ENCODE measurements around the gene MMP11. TPM values are rescaled to one million over a fixed set of nuclear protein-coding genes. Genes with fewer than 3 reads are reported as not detected.

Gene MMP11
- total RNA-seq, 2 donors from 2014 or later, result 0.50 TPM; not detected in 1

DNA sequence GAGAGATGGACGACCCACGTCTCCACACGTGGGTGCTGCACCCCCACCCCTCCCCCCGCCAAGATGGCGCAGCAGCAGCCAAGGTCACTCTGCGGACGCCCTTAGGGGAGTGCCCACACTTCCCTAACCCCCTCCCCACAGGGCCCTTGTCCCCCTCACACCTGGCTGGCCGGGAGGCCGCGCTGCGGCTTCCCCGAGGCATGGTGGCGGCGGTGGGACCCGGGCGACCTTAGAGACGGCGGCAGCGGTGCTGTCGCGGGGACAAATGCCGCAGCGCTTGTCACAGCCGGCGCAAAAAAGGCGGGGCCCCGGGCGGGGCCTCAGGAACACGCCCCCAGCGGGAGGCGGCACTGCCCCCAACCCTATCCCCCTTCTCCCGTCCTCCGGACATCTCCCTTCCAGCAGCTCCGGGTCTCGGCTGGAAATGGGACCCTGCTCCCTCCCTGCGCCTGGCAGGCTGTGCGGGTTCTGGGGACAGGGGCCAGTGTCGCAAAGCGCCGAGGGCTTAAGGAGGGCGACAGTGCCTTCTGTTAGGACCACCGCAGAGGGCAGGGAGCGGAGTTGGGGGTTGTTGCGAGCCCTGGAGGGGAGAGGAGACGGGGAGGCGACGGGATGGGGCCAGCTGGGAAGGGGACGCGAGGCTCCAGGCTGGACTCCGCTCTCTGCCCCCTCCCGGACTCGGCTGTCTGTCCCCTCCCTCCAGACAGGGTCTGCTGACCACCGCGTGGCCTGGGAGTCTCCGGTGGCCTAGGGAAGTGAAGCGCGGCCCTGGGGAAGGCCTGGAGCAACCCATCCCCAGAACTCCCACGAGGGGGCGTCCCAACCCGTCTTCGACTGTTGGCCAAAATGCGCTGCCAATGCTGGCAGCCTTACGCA lies 4.7 kb upstream of the MMP11 start, which contains the start of gene CHCHD10:
Gene CHCHD10, minus strand, starts transcription at position 300 of the 876 bp plus-strand sequence. Its CDS starts 98 bp downstream, at position 202.
- Mint-ChIP-seq H3K4me1 (ENCODE audit: low read depth in 2 of 2) (peaks cover 8 to 22% of the 10 kb centered on the region in 2 donors), H3K9me3 (no peaks in the 10 kb centered on the region), H3K36me3 (no peaks in the 10 kb centered on the region), H3K4me3 (peak within 1 kb of the TSS; percentile 73), H3K27ac (peak within 1 kb of the TSS in 1 of 2 donors; percentile 62), H3K27me3 (no peaks in the 10 kb centered on the region)
- DNase-seq (ENCODE audit: low spot score), result peak; percentile 86
- peak; percentile 80 to 87 for ATAC-seq

DNA sequence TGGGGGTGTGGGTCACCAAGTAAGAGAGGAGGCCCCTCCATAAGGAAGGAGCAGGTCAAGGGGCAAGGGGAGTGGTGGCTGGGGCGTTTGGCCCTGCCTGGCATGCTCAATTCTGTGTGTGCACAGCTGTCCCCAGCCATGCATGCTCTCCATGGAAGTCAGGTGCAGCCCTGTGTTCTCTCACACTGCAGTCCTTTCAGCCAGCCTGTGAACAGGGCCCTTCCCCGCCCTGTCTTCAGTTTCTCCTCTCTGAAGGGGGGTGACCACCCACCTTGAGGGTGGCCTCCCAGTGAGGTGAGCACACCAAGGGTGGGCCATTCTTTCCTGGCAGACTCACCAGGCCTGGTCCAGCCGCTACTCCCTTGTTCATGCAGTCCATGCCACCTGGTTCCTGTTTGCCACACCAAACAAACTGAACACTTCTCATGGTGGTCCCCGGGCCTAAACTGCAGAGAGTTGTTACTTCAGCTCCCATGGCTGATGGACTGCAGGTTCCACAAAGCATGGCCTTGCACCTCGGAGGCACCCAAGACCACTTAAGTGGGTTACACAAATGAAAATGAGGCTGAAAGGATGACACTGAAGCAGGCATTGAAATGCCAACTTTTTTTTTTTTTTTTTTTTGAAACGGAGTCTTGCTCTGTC lies 3.2 kb upstream of the MMP11 start:
- no peak overlapping the region for H3K27ac Mint-ChIP-seq
- peaks cover 6 to 19% of the 10 kb centered on the region in 2 donors for H3K4me1 Mint-ChIP-seq (ENCODE audit: low read depth in 2 of 2)
- DNase-seq (ENCODE audit: low spot score), result no peak
- H3K9me3 Mint-ChIP-seq, result no peaks in the 10 kb centered on the region
- peaks cover 5 to 8% of the 10 kb centered on the region in 2 donors for H3K27me3 Mint-ChIP-seq
- ATAC-seq, result no peak
- peak overlapping the region; percentile 32 for H3K4me3 Mint-ChIP-seq
- no peaks in the 10 kb centered on the region for H3K36me3 Mint-ChIP-seq

GRCh38 chr22:23772315-23772648 lies 367 bp upstream of the MMP11 start:
- Mint-ChIP-seq H3K9me3 (no peaks in the 10 kb centered on the region), H3K27me3 (peaks cover 5 to 8% of the 10 kb centered on the region in 2 donors), H3K36me3 (no peaks in the 10 kb centered on the region), H3K4me1 (ENCODE audit: low read depth in 2 of 2) (peaks cover 6 to 14% of the 10 kb centered on the region in 2 donors), H3K4me3 (peak overlapping the region; percentile 60), H3K27ac (no peak overlapping the region)
- DNase-seq (ENCODE audit: low spot score) (no peak), ATAC-seq (no peak)

GRCh38 chr22:23773483-23774113 lies 949 bp downstream of the MMP11 start:
- Mint-ChIP-seq H3K9me3 (no peaks in the 10 kb centered on the region), H3K4me3 (no peak overlapping the region), H3K27ac (no peak overlapping the region), H3K27me3 (peaks cover 5 to 8% of the 10 kb centered on the region in 2 donors), H3K36me3 (no peaks in the 10 kb centered on the region), H3K4me1 (ENCODE audit: low read depth in 2 of 2) (peaks cover 6 to 14% of the 10 kb centered on the region in 2 donors)
- no peak for DNase-seq (ENCODE audit: low spot score)
- ATAC-seq, result no peak

DNA sequence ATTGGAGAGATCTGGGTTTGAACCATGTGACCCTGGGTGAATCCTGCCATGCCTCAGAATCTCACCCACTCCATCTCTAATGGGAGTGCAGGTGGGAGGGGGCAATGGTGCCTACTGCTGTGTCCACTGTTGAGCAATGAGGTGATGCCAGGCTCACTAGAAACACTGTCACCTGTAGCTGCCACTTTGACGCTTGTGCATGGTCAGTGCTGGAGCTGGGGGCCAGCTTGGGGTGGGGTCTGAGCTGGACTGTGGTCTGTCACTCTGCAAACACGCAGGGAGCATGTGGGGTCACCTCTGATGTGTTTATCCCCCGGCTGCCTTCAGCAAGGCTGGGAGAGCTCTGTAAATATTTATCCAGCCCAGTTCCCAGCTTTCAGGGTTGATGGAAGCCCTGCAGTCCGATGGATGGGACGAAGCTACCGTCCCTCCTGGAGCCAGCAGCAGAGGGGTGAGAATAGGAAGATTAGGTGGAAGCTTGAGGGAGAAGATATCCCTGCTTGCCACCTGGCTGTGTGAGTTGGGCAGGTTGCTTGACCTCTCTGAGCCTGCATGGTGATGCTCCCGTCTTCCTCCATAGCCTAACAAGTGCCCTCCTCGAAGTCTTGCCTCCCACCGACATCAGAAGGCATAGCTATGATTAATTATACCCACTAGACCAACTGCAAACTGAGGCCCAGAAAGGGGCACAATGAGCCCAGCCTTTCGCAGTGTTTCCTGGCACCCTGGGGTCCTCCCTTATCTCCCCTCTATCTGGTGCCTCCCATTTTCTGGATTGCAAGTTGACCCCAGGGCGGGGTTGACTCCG lies 1.7 kb downstream of the MMP11 start:
- Mint-ChIP-seq H3K9me3 (no peaks in the 10 kb centered on the region), H3K27ac (no peak overlapping the region), H3K36me3 (no peaks in the 10 kb centered on the region), H3K27me3 (peaks cover 5 to 8% of the 10 kb centered on the region in 2 donors), H3K4me3 (no peak overlapping the region), H3K4me1 (ENCODE audit: low read depth in 2 of 2) (peaks cover 6 to 14% of the 10 kb centered on the region in 2 donors)
- ATAC-seq, result no peak
- DNase-seq (ENCODE audit: low spot score), result no peak

DNA sequence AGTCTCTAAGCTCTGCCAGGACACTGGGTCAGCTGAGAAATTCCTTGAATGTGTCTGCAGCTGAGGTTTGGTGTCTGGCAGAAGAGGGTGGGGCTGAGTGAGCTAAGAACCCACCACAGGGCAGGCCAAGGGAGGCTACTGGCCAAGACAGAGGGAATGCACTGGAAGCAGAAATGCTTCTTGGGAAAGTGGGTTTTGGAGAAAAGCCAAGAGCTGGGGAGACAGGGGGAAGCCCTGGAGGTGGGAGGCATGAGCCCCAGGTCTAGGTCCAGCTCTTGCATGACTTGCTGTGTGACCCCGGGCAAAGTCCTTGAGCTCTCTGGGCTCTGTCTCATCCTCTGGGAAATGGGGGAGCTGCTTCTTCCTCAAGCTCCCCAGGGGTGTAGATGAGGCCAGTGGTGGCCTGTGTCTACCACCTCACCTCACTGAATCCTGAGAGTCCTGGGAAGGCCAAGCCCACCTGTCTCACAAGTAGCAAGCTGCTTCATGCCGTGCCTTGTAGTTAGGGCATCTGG lies 2.3 kb downstream of the MMP11 start:
- Mint-ChIP-seq H3K9me3 (no peaks in the 10 kb centered on the region), H3K4me3 (no peak overlapping the region), H3K27ac (no peak overlapping the region), H3K36me3 (no peaks in the 10 kb centered on the region), H3K27me3 (peaks cover 5 to 8% of the 10 kb centered on the region in 2 donors), H3K4me1 (ENCODE audit: low read depth in 2 of 2) (peaks cover 6 to 14% of the 10 kb centered on the region in 2 donors)
- DNase-seq (ENCODE audit: low spot score), result no peak
- ATAC-seq, result no peak

DNA sequence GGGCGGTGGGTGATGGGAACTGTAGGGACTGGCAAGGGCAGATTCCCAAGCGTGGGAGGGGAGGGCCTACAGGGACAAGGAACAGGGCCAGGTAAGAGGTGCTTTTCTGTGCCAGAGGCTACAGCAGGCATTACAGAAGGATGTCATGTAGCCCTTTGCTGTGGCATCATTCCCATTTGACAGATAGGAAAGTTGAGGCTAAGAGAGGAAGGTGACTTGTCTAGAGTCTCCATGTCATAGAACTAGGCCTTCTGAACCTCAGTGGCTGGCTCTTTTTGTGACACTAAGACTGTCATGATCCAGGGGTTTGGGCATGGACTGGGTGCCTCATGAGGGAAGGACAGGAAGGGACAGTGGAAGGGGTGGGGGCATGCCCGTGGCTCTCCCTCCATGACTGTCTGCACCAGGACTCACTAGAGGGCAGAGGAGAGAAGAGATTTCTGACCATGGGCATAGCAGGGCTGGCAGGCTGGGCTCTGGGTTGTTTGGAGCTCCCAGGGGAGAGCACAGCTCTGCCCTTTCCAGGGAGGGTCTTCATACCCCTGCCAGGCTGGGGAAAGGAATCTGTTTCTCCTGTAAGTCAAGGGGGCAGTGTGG lies 3.2 kb downstream of the MMP11 start:
- Mint-ChIP-seq H3K36me3 (no peaks in the 10 kb centered on the region), H3K27ac (no peak overlapping the region), H3K4me1 (ENCODE audit: low read depth in 2 of 2) (peaks cover 6 to 14% of the 10 kb centered on the region in 2 donors), H3K4me3 (no peak overlapping the region), H3K9me3 (no peaks in the 10 kb centered on the region), H3K27me3 (peaks cover 5 to 8% of the 10 kb centered on the region in 2 donors)
- DNase-seq (ENCODE audit: low spot score) (no peak), ATAC-seq (no peak)

DNA sequence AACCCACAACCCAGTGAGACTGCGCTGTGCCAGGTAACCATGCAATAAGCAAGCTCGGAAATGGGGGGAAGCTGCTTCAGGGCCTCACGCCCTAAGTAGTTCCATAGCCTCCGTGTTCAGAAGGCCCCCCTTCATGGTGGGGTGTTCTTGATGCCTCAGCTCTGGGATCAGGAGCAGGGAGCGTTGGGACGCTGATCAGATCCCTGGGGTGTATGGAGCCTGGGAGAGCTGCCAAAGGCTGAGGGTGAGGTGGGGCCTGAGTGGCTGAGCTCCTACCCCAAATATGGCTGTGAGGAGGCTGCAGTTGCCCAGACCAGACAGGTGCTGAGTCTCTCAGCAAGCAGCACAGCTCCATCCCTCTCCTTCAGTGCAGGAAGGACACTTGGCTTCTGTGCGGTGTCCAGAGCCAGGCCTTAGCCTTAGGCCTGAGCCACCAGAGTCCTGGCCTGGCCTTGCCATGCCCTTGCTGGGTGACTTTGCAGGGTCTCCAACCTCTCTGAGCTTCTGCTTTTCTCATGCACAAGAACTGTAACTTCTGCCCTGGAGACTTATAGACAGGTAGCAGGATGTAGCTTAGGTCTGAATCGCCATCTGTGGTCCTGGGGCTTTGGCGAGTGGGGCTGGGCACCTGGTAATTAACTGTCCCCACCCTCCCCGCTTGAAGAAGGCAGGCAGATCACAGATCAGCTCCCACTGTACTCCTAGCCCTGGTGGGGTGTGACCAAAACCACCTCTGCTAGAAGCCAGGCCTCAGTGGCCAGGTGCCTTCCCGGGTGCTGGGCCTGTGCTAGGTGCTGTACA lies 5.3 kb downstream of the MMP11 start:
- Mint-ChIP-seq H3K27me3 (peaks cover 5 to 8% of the 10 kb centered on the region in 2 donors), H3K36me3 (no peaks in the 10 kb centered on the region), H3K9me3 (no peaks in the 10 kb centered on the region), H3K4me3 (no peak overlapping the region), H3K27ac (no peak overlapping the region), H3K4me1 (ENCODE audit: low read depth in 2 of 2) (peaks cover 6% of the 10 kb centered on the region in 2 donors)
- no peak for DNase-seq (ENCODE audit: low spot score)
- no peak for ATAC-seq

- H3K27ac Mint-ChIP-seq, result no peak overlapping the region
These were observed 5.9 kb downstream of the MMP11 start for GRCh38 chr22:23778577-23778900.

DNA sequence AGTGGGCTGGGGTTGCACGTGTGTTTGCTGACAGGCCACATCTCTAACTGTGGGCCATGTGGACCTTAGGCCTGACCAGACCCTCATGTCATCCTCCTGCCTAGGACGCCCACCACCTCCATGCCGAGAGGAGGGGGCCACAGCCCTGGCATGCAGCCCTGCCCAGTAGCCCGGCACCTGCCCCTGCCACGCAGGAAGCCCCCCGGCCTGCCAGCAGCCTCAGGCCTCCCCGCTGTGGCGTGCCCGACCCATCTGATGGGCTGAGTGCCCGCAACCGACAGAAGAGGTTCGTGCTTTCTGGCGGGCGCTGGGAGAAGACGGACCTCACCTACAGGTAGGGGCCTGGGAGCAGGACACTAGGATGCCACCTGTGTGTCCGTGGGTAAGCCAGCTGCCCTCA lies 6.4 kb downstream of the MMP11 start:
- ATAC-seq (no peak), DNase-seq (ENCODE audit: low spot score) (no peak)
- Mint-ChIP-seq H3K4me3 (no peak overlapping the region), H3K36me3 (no peaks in the 10 kb centered on the region), H3K27ac (no peak overlapping the region), H3K9me3 (no peaks in the 10 kb centered on the region), H3K27me3 (no peaks in the 10 kb centered on the region), H3K4me1 (ENCODE audit: low read depth in 2 of 2) (peaks cover under 1% of the 10 kb centered on the region in 2 donors)

More at GRCh38 chr22:23778577-23778900, 5.9 kb downstream of the MMP11 start:
- Mint-ChIP-seq H3K4me3 (no peak overlapping the region), H3K4me1 (ENCODE audit: low read depth in 2 of 2) (peaks cover under 1 to 1% of the 10 kb centered on the region in 2 donors), H3K36me3 (no peaks in the 10 kb centered on the region), H3K27me3 (peaks cover 0 to 2% of the 10 kb centered on the region in 2 donors), H3K9me3 (no peaks in the 10 kb centered on the region)
- DNase-seq (ENCODE audit: low spot score) (no peak), ATAC-seq (no peak)

DNA sequence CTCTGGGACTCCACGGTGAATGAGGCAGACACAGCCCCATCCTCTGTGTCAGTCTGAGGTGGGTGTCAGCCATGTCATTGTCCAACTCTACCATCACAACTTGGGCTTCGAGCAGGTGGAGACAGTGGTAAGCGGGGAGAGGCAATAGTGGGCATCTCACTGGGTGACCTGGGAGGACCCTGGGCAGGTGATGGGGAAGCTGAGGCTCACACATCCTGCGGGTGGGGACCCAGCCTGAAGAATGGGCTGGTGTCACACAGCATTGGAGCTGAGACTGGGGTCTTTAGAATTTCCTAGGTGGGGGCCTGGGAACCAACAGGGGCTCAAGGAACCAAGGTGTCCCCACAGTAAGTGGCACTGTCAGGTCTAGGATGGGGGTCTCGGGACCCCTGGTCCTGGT lies 7.1 kb downstream of the MMP11 start:
- Mint-ChIP-seq H3K4me1 (ENCODE audit: low read depth in 2 of 2) (peaks cover 5 to 6% of the 10 kb centered on the region in 2 donors), H3K27me3 (no peaks in the 10 kb centered on the region), H3K27ac (no peak overlapping the region), H3K36me3 (no peaks in the 10 kb centered on the region), H3K4me3 (no peak overlapping the region), H3K9me3 (no peaks in the 10 kb centered on the region)
- DNase-seq (ENCODE audit: low spot score) (no peak), ATAC-seq (no peak)

GRCh38 chr22:23780146-23780748 lies 7.6 kb downstream of the MMP11 start:
- Mint-ChIP-seq H3K9me3 (no peaks in the 10 kb centered on the region), H3K27ac (no peak overlapping the region), H3K4me1 (ENCODE audit: low read depth in 2 of 2) (peaks cover 5 to 6% of the 10 kb centered on the region in 2 donors), H3K4me3 (no peak overlapping the region), H3K27me3 (no peaks in the 10 kb centered on the region), H3K36me3 (no peaks in the 10 kb centered on the region)
- ATAC-seq, result no peak
- no peak for DNase-seq (ENCODE audit: low spot score)

Data from natural killer cell treated with Interleukin-12 subunit alpha and Interleukin-12 subunit beta and Interleukin-15 and Interleukin-18, amount 100 ng/mL, for 72 hours (primary cell).